Inferior parietal cortex (tissue), 1 donor: ENCODE results near the gene PTPN18.

Experiments used
- DNase-seq: peaks from one replicate; pipeline ENCODE4 v3.0.0-alpha.2; 2016; ENCODE audit errors: extremely low spot score

PTPN18 gene

DNA sequence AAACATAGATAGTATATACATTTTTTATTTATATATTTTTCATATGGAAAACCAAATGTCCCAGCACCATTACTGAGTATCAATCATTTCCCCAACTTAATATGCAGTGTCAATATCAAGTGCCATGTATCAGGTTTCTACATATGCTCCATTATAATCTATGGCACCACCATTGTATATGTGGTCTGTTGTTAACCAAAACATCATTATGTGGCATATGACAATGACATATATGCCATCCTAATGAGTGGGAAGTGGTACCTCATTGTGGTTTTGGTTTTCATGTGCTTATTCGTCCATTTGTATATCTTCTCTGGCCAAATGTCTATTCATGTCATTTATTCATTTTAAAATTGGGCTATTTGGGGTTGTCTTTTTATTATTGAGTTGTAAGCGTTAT is 9.2 kb downstream of the PTPN18 start:
- no peak for DNase-seq

DNA sequence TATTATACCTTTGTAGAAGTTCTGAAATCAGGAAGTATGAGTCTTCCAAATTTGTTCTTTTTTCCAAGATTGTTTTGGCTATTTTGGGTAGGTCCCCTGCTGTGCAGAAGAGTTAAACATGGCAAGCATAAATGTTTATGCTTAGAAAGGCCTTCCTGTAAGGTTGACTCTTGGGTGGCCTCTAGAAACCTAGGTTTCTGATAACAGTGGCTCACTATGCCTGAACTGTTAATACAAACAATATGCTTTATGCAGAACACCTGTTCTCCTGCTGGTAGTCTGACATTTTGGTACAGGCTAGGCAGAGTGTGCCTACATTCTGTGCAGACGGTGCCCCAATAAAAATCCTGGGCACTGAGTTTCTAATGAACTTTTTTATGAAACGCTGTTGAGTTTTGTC is 10.1 kb downstream of the PTPN18 start:
- DNase-seq, result no peak

DNA sequence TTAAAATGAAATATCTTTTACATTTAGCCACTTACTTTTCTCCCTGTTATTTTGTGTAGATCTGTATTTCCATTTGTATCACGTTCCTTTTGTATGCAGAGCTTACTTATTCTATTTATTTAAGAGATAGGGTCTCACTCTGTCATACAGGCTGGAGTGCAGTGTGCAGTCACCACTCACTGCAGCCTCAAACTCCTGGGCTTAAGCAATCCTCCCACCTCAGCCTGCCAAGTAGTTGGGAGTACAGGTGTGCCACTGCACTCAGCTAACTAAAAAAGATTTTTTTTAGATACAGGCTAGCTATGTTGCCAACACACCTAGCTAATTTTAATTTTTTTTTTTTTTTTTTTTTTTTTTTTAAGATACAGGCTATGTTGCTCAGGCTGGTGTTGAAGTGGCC is 10.9 kb downstream of the PTPN18 start:
- DNase-seq, result no peak

DNA sequence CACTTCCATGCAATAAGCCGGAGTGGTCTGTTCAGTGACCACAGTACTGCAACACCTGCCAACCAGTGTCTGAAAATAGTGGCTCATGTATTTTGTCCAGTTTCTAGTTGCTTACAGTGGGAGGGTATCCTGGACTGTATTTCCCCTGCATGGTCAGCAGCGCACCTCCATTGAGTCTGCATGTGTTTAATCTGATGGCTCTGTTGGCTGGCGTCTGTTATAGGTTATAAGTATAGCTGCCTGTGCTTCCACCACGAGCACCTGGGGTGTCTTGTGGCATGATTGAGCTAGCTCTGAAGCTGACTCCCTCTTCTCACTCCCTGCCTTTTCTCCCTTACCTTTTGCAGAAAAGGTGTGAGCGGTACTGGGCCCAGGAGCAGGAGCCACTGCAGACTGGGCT is 12.9 kb downstream of the PTPN18 start:
- DNase-seq, result no peak

DNA sequence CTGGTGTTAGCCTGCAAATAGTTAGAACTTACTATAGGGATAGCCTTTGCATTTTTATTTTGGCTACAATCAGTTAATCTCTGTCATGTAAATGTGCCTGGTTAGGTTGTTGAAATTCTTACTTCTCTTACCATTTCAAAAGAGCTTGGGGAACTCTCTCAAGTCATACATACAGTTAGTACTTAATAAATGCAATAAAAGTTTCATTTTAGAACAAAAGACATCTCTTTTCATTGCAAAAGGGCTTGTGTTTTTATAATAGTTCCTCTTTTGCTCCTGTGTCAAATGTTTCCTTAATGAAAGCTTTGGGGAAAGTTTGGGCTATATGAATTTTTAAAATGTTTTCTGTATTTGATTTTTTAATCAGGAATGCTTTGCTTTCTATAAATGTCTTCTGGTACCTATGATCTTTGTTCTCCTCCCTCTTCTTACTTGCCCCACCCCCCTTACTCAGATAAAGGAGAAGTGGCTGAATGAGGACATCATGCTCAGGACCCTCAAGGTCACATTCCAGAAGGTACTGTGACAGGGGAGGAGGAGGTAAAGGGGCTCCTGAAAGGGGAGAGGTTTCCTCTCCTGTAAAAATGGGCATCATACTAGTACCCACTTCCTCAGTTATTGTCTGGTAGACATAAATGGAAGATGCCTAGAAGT is 13.6 kb downstream of the PTPN18 start:
- no peak for DNase-seq

DNA sequence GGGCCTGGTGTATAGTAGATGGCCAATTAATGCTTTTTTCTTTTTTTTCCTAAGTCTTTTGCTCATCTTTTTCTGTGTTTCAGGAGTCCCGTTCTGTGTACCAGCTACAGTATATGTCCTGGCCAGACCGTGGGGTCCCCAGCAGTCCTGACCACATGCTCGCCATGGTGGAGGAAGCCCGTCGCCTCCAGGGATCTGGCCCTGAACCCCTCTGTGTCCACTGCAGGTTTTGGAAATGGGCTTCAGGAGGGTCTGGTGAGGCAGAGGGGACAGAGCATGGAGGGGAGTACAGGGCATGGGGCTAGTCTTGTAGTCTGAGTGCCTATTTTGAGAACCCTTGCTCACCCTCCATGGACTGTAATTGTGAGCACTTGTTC is 14.1 kb downstream of the PTPN18 start:
- DNase-seq, result no peak

DNA sequence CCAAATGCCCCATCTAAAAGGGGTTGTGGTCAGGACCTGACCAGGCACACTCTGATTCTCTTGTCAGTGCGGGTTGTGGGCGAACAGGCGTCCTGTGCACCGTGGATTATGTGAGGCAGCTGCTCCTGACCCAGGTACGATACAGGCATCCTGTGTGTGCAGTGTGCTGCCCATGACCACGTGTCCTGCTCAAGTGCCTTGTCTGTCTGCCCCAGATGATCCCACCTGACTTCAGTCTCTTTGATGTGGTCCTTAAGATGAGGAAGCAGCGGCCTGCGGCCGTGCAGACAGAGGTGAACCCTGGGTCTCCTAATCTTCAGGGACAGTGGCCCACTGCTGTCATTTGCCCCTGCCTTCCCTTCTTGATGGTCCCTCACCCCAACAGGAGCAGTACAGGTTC is 14.6 kb downstream of the PTPN18 start:
- no peak for DNase-seq

DNA sequence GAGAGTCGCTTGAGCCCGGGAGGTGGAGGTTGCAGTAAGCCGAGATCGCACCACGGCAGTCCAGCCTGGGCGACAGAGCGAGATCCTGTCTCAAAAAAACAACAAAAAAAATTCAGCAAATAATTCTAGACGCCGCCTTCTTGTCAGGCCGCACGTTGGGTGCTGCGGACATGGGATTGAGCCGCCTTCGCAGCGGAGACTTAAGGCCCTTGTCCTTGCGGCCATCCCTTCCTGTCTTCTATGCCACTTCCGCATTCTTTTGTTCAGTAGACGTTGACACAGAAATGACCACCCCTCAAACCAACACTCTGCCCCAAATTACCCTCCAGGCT is 15.8 kb downstream of the PTPN18 start:
- DNase-seq, result no peak

DNA sequence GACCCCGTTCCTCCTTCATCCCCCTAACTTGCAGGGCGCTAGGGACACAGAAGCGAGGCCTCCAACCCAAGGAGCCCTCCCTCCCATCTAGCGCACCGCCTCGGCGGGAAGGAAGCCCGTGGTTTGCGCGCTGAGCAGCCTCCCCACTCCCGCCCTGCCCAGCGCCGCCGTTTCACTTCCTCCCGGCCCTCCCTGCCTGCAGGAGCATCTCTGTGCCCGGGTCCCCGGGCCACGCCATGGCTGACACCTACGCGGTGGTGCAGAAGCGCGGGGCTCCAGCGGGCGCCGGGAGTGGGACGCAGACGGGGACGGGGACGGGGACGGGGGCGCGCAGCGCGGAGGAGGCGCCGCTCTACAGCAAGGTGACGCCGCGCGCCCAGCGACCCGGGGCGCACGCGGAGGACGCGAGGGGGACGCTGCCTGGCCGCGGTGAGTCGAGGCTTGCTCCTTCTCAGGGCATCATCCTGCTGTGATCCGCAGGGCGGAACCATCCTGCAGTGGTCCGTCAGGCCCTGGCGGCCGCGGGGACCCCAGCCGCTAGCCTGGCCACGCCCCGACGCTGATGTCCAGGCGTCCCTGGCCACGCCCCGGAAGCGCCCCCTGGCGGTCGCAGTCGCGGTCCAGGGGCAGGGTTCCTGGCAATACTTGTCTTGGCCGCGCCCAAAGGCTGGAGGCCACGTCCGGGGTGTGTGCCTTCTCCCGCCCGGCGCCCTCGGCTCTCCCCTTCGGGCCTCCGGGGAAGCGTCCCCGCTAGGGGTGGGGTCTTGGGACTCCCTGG is 16.4 kb downstream of the PTPN18 start:
- peak; percentile 86 for DNase-seq

DNA sequence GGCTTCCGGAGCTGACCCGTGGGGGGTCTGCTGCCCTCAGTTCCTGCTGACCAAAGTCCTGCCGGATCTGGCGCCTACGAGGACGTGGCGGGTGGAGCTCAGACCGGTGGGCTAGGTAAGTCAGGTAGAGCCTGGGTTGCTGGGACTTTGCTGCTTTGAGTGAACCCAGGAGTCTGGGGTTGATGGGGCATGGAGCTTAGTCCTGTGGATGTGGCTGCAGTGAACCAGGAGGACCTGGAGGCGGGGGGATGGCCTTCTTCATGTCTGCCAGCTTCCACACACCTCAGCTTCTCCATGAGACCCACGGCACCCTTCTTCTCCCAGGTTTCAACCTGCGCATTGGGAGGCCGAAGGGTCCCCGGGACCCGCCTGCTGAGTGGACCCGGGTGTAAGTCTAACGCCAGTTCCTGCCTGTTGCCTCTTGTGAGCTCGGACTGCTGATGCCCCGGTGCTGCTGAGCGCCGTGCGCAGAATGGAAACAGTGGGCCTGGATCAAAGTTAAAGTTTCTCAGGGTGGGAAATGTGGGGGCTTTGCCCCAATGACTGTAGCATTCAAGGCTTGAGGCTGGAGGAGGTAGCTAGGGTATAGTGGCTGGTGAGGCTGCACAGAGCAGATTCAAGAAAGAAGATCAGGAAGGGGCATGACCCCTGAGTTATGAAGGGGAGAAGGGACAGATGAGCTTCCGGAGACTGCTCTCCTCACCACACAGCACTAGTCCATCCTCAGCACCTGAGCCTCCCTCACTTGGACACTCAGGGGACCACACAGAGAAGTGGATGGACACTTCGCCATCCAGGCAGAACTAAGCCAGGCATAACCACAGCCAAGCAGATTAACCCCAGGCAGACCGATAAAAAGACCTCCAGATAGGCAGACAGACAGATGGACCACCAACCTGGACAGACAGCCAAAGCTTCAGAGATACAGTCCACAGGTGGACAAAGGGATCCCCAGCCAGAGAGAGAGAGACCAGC is 17.3 kb downstream of the PTPN18 start:
- DNase-seq, result no peak

DNA sequence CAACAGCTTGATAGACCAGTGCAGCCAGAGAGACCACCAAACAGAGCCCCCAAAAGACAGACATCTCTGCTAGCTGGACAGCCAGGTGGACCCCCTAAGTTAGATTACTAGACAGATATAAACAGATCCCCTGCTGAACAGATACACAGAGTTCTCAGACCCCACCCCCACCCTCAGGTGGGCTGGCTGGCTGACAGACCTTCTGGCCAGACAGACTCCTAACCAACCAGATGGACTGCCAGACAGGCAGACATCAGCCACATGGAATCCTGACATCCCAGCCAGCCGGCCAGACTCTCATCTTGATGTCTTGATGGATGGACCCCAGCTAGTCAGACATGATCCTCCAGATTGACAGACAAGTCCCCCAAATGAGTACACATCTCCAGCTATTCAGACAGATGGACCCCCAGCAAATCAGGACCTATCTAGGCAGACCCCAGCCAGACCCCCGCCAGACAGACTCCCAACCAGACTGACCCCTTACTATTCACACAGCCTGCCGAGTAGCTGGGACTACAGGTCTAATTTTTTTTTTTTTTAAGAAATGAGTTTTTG is 18.0 kb downstream of the PTPN18 start:
- DNase-seq, result no peak

DNA sequence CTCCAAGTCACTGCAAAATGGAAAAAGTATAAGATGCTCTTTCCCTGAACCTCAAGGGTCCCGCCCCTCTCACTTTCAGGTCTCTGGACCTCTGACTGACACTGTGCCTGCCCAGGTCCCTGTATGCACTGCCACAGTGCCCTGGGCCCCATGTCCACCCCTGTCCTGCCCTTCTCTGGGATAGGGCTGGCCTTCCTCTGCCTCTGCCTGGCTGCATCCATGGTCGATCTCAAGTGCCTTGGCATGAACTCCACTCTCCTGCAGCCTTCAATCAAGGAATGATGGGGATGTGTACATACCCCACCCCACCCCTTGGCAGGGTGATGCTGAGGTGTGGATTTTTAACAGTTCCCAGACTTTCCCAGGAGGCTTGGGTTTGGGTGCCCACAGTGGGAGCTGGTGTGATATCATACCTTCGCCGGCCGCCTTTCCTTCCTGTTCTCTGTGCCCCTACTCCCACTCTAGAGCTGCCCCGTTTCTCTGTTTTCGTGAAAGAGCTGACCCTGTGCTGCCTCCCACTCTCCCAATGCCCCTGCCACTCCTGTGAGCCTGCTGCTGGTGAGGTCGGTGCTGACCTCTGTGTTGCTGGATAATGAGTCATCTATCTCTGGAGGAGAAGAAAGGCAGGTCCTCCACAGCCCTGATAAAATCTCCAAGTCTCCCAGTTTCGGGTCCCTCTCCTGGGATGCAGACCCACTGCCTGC is 18.9 kb downstream of the PTPN18 start:
- no peak for DNase-seq

DNA sequence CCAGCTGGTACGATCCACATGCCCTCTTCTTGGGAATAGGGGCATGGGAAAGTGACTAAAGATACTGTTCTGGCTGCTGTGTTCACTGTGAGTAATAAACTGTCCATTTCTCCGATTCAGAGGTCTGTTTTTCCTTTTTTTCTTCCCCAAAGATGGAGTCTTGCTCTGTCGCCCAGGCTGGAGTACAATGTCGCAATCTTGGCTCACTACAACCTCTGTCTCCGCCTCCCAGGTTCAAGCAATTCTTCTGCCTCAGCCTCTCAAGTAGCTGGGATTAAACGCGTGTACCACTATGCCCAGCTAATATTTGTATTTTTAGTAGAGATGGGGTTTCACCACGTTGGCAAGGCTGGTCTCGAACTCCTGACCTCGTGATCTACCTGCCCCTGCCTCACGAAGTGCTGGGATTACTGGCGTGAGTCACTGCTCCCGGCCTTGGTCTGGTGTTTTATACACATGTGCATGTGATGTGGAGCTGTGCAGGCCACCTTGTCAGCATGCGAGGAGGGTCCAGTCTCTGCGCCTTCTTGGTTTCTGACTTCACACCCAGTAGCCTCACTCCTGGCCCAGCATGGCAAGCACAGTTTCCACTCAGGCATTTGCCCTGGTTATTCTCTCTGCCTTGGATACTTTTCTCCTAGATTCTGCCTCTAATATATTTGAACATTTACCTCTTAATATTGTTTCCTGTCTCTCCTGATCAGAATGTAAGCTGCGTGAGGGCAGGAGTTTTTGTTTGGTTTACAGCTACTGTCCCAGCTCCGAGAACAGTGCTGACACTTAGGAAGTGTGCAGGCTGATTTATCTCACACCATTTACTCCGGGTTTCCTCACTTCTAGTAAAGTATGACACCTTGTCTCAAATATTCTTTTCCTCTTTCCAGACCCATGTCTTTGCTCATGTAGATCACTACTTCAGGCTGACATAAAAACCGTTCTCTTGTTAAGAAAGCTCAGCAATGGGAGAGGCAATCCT is 19.7 kb downstream of the PTPN18 start:
- DNase-seq, result no peak

DNA sequence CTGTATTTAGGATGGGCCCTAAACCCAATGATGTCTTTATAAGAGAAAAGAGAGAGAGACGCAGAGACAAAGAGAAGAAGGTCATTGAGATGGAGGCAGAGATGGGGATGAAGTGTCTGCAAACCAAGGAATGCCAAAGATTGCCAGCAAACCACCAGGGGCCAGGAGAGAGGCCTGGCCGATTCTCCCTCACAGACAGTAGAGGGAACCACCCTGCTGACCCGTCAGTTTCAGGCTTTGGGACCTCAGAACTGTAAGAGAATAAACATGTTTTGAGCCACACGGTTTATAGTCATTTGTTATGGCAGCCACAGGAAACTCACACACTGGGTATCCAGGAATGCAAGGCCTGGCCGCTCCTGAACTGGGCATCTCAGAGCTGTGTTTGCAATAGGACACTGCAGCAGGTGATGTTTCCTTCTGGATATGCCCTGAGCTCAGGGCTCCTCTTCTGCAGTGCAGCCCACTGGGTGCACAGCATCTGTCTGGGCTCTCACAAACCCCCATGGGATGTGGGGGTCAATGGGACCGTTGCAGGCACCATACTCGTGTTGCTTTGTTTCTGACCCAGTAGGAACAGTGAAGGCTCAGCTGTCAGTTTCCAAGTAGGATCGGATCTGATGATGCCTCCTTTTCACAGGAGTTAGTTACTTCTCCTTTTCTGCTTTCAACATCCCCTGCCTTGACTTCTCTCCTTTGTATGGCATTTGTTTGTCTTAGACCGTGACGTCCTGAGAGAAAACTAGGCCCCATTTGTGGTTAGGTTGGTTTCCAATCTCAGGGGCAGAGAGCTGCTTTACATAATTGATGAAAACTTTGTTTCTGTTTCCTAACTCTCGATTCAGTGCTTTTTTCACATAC is 20.8 kb downstream of the PTPN18 start:
- no peak for DNase-seq

DNA sequence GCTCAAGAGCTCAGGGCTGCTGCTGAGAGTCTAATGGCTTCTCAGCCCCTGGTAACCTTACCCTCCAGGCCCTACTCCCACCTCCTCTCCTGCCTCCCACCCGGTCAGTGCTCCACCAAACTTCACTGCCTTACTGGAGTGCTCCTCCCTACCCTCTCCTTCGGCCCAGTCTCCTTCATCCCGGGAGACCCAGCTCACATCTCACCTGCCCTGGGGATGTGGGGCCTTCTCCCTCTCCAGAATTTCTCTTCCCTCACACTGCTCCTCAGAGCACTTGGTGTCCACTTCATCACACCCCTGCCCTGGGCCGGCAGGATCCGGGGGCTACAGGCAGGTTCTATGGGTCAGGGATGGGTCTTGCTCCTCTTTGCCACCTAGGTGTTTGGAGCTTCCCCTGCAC is 21.6 kb downstream of the PTPN18 start:
- no peak for DNase-seq

DNA sequence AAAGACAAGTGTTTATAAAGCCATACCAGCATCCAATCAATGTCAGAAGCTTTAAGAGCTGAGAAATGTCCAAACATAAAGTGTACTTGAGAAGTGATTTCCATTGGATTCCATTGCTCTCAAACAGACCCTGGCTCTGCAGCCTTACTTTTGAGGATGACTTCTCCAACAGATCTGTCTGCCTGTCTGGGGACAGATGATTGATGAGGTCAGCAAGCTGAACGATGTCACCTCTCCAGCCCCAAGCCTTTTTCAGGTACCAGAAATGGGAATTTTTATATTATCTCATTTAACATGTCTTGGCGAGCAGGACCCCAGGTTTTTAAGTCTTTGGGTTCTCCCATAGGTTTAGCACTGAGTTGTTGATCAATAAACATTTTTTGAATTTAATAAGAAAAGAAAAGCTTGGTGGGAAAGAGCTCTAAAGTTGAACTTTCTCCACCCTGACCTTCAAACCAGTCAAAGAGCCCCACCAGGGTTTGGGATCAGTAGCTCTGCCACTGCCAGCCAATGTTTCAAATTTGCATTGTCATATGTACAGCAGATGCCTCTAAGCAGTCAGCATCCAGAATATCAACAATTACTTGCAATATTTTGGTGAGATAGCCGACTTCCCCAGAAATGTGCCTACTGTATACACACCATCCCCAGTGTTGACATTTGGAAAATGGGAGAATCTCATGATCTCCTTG is 22.5 kb downstream of the PTPN18 start:
- DNase-seq, result no peak

DNA sequence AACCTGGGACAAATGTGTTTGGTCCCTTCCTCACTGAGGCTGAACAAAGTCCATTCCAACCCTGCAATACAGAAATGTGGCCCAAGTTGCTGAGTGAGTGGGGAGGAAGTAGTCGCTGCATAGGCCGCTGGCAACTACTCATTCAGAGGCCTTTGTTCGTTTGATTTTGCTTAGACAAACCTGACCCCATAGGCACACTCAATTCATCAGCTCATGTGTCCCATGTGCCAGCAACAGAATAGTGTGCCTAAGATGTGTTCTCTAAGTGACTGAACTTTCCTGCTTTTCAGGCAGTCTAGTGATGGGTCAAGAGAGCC is 23.0 kb downstream of the PTPN18 start:
- DNase-seq, result no peak

DNA sequence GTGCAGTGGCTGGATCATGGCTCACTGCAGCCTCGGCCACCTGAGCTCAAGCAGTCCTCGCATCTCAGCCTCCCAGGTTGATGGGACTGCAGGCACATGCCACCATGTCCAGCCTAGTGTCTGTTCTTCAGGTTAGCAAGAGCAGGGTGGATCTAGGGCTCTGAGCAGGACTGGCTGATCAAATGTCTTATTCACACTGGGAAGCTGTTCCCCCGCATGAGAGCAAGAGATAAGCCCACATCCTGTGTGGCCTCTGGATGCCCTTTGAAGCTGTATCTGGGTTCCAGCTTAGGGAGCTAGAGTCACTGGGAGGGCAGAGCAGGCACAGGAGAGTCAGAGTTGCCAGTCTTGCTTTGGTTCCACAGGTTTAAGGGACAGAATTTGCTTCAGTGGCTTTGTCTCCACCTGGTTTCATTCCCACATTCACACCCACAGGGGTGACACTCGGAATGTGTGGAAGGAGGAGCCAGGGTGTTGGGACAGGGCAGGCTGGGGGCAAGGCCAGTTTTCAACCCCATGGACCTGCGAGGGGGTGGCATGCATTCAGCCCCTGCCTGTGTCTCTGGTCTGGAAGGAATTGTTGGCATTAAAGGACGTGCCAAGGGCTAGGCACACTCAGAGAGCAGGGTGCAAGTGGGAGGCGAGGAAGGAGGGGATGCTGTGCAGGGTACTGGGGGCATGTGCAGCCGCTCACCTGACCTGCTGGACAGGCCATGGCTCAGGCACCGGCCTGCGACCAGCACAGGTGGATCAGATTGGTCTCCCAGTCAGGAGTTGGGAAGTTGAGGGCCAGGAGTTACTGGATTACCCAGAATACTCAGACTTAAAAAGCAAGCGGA is 24.5 kb downstream of the PTPN18 start:
- DNase-seq, result no peak
